Measurements from ENCODE around the gene WDR19.
"Not testable (repeated sequence)": the region's sequence is repeated elsewhere in the genome, so short reads cannot be mapped to it uniquely, and the experiment has no call there.

WDR19 gene

DNA sequence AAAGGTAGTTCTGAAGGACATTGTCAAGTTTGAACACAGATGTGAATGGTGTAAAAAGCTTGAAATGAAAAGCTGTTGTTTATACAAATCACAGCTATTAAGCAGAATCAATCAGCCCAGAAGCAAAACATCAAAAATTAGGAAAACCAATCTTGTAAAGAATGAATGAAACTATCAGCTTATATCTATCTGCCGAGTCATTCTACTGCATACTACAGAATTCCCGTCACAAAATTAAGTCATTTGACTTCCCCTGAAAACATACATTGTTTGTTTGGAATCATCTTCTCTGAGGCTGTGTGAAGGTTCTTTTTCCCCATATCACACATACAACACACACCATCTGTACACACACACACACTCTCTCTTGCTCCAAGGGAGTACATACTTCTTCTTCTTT, 103.5 kb downstream of the WDR19 start:
- Mint-ChIP-seq H3K4me1 (no peaks in the 10 kb centered on the region), H3K36me3 (ENCODE audit: low read depth) (peaks cover 84% of the 10 kb centered on the region), H3K27ac (no peak overlapping the region), H3K9me3 (no peaks in the 10 kb centered on the region), H3K27me3 (ENCODE audit: low read depth) (no peaks in the 10 kb centered on the region), H3K4me3 (no peak overlapping the region)
- TF ChIP-seq, protein P1, sequence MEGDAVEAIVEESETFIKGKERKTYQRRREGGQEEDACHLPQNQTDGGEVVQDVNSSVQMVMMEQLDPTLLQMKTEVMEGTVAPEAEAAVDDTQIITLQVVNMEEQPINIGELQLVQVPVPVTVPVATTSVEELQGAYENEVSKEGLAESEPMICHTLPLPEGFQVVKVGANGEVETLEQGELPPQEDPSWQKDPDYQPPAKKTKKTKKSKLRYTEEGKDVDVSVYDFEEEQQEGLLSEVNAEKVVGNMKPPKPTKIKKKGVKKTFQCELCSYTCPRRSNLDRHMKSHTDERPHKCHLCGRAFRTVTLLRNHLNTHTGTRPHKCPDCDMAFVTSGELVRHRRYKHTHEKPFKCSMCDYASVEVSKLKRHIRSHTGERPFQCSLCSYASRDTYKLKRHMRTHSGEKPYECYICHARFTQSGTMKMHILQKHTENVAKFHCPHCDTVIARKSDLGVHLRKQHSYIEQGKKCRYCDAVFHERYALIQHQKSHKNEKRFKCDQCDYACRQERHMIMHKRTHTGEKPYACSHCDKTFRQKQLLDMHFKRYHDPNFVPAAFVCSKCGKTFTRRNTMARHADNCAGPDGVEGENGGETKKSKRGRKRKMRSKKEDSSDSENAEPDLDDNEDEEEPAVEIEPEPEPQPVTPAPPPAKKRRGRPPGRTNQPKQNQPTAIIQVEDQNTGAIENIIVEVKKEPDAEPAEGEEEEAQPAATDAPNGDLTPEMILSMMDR (IDR thresholded peaks at IDR 0.05; ENCODE audit: unreplicated experiment in 3 of 3), result no peak

DNA sequence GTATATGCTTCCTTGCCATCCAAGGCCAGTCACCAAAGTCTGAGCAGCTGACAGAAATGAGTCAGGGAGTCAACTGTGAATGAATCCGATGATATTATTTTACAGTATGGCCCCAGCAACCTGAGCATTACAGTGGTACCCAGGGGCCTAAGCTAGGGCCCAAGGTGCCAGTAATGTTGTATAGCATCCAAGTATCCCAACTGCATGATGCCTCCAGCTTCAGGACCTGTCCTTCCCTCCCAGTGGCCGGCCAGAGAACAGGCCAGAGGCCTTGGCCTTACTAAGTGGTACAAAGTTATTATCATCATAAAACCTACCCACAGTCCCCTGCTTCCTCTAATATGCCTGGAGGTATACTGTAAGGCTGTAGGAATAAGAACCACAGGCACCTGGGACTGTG, 103.9 kb downstream of the WDR19 start:
- H3K27me3 Mint-ChIP-seq (ENCODE audit: low read depth), result no peaks in the 10 kb centered on the region
- H3K4me1 Mint-ChIP-seq, result no peaks in the 10 kb centered on the region
- TF ChIP-seq, protein P1 (IDR thresholded peaks at IDR 0.05; ENCODE audit: unreplicated experiment in 3 of 3), result no peak
- peaks cover 86% of the 10 kb centered on the region for H3K36me3 Mint-ChIP-seq (ENCODE audit: low read depth)
- H3K4me3 Mint-ChIP-seq, result no peak overlapping the region
- H3K27ac Mint-ChIP-seq, result no peak overlapping the region
- H3K9me3 Mint-ChIP-seq, result no peaks in the 10 kb centered on the region

DNA sequence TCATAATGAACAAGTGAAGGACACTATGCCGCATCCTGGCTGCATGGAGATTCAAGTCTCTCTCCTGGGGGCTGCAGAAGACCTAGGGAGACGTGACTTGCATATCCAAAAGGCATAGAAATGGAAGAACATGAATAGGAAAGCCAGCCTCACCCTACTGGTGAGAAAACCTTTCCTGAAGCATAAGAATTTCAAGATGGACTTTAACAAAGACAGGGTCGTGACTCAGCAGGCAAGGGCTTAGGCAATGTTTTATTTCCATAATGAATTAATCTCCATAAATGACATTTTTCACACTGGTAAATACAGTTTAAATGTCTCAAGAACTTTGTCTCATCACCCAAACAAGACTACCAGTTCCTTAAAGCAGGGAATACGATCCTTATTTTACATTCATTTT, 104.9 kb downstream of the WDR19 start:
- no peak overlapping the region for H3K27ac Mint-ChIP-seq
- peaks cover 86% of the 10 kb centered on the region for H3K36me3 Mint-ChIP-seq (ENCODE audit: low read depth)
- no peaks in the 10 kb centered on the region for H3K4me1 Mint-ChIP-seq
- H3K27me3 Mint-ChIP-seq (ENCODE audit: low read depth), result no peaks in the 10 kb centered on the region
- H3K4me3 Mint-ChIP-seq, result no peak overlapping the region
- no peaks in the 10 kb centered on the region for H3K9me3 Mint-ChIP-seq
- TF ChIP-seq, protein P1 (IDR thresholded peaks at IDR 0.05; ENCODE audit: unreplicated experiment in 3 of 3), result no peak

DNA sequence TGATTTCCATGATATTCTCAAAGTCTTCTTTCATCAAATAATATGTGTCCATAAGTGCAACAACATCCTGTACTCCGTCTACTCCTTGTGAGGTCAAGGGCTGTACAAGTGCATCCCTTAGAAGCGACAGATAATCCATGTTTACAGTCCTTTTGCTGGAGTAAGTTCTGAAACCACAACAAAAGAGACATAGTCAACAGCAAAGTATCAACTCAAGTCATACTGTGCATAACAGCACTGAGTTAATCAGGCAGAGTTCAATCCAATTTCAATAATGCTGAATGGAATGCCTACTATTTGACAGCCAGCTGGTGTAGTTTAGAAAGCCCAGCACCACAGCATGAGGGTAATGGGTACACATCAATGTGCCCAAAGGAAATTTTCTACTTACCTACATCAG, 109.4 kb downstream of the WDR19 start:
- no peak overlapping the region for H3K27ac Mint-ChIP-seq
- TF ChIP-seq, protein P1 (IDR thresholded peaks at IDR 0.05; ENCODE audit: unreplicated experiment in 3 of 3), result no peak
- no peaks in the 10 kb centered on the region for H3K27me3 Mint-ChIP-seq (ENCODE audit: low read depth)
- H3K4me3 Mint-ChIP-seq, result no peak overlapping the region
- H3K4me1 Mint-ChIP-seq, result no peaks in the 10 kb centered on the region
- H3K9me3 Mint-ChIP-seq, result no peaks in the 10 kb centered on the region
- peaks cover 72% of the 10 kb centered on the region for H3K36me3 Mint-ChIP-seq (ENCODE audit: low read depth)

DNA sequence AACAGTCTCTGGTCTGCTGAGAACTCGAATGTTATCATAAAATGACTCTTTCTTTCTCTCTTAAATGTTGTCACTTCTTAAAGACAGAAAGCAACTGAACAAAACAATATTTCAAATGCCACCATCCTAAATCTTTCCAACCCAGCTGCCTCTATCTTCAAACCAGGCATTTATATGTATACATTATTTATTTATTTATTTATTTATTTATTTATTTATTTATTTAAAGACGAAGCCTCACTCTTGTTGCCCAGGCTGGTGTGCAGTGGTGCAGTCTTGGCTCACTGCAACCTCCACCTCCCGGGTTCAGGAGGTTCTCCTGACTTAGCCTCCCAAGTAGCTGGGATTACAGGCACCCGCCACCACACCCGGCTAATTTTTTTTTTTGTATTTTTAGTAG, 110.1 kb downstream of the WDR19 start:
- not testable (repeated sequence) for H3K9me3 Mint-ChIP-seq; H3K27me3 Mint-ChIP-seq (ENCODE audit: low read depth); H3K4me3 Mint-ChIP-seq; H3K27ac Mint-ChIP-seq; H3K4me1 Mint-ChIP-seq
- peaks cover 66% of the 10 kb centered on the region for H3K36me3 Mint-ChIP-seq (ENCODE audit: low read depth)

DNA sequence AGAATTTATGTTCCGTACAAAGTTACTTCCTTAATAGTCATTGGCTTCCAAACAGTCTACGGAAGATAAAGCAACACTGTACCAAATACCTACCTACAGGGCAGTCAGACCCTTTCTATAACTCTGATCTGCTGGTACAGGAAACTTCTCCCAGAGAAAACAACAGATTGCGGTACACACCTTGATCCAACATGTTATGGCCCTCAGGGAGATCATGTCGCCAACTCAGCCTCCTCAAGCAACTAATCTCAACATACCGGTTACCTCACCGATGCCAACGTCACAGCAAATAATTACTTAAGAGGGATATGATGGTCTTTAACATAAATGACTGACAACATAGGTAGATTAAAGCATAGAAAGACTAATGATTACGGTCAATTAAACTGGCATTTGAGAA, 113.5 kb downstream of the WDR19 start:
- H3K27me3 Mint-ChIP-seq (ENCODE audit: low read depth), result no peaks in the 10 kb centered on the region
- TF ChIP-seq, protein P1 (IDR thresholded peaks at IDR 0.05; ENCODE audit: unreplicated experiment in 3 of 3), result no peak
- H3K36me3 Mint-ChIP-seq (ENCODE audit: low read depth), result peaks cover 72% of the 10 kb centered on the region
- H3K4me3 Mint-ChIP-seq, result no peak overlapping the region
- no peak overlapping the region for H3K27ac Mint-ChIP-seq
- peaks cover 4% of the 10 kb centered on the region for H3K9me3 Mint-ChIP-seq
- H3K4me1 Mint-ChIP-seq, result no peaks in the 10 kb centered on the region

Measured in nephron (organoid).